Type B pancreatic cell (in vitro differentiated cells): ENCODE measurements around the gene GMPS. TPM values are rescaled to one million over a fixed set of nuclear protein-coding genes. Genes with fewer than 3 reads are reported as not detected.

Experiments used
- DNase-seq: peaks from one replicate; pipeline ENCODE4 v3.0.0; 2021; ENCODE audit warnings: mixed read lengths; ENCODE audit not compliant: unreplicated experiment; ENCODE audit errors: extremely low spot score
- H3K27ac Mint-ChIP-seq: 2 replicates; pipeline ENCODE4 v1.8.0; 2021; ENCODE audit warnings: mild to moderate bottlenecking, mixed read lengths
- H3K27me3 Mint-ChIP-seq: 2 replicates; pipeline ENCODE4 v1.8.0; 2021; ENCODE audit warnings: mixed read lengths
- H3K36me3 Mint-ChIP-seq: 2 replicates; pipeline ENCODE4 v1.8.0; 2021; ENCODE audit warnings: mixed read lengths
- H3K4me1 Mint-ChIP-seq: one replicate; pipeline ENCODE4 v1.8.0; 2021; ENCODE audit warnings: mixed read lengths; ENCODE audit not compliant: unreplicated experiment
- H3K4me3 Mint-ChIP-seq: 2 replicates; pipeline ENCODE4 v1.8.0; 2021; ENCODE audit warnings: mild to moderate bottlenecking, mixed read lengths
- H3K9me3 Mint-ChIP-seq: 2 replicates; pipeline ENCODE4 v1.8.0; 2021; ENCODE audit warnings: mixed read lengths
- CTCF ChIP-seq: fragments of 200-600 bp; sonication (generic); conservative IDR thresholded peaks from 2 replicates; pipeline ENCODE4 v1.5.0; 2021; ENCODE audit warnings: antibody characterized with exemption, mild to moderate bottlenecking
- total RNA-seq: library from RNA; stranded (reverse); gene quantifications from 2 replicates; pipeline ENCODE4 v1.2.1, GENCODE V29; 2021; ENCODE audit warnings: low replicate concordance

The GMPS gene
- total RNA-seq, 1 donor from 2014 or later: 90.4 TPM

DNA sequence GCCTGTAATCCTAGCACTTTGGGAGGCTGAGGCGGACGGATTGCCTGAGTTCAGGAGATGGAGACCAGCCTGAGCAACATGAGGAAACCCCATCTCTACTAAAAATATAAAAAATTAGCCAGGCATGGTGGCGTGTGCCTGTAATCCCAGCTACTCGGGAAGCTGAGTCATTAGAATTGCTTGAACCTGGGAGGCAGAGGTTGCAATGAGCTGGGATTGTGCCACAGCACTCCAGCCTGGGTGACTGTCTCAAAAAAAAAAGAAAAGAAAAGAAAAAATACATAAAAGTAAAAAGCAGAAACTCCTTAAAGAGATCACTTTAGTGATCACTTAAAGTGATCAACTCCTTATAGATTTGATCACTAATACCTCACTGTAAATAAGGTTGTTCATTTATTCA, 78.0 kb downstream of the GMPS start:
- no peak for TF ChIP-seq CTCF
- H3K9me3 Mint-ChIP-seq: peaks cover 4% of the 10 kb centered on the region
- no peak for DNase-seq
- peaks cover 11% of the 10 kb centered on the region for H3K36me3 Mint-ChIP-seq
- H3K27ac Mint-ChIP-seq: no peak overlapping the region
- no peaks in the 10 kb centered on the region for H3K27me3 Mint-ChIP-seq
- no peaks in the 10 kb centered on the region for H3K4me1 Mint-ChIP-seq
- no peak overlapping the region for H3K4me3 Mint-ChIP-seq

GRCh38 chr3:155949453-155950217, 79.2 kb downstream of the GMPS start:
- Mint-ChIP-seq H3K9me3 (peaks cover 4% of the 10 kb centered on the region), H3K27ac (no peak overlapping the region), H3K4me1 (no peaks in the 10 kb centered on the region), H3K4me3 (no peak overlapping the region), H3K27me3 (no peaks in the 10 kb centered on the region), H3K36me3 (peaks cover 9% of the 10 kb centered on the region)
- TF ChIP-seq CTCF: no peak
- DNase-seq: no peak

DNA sequence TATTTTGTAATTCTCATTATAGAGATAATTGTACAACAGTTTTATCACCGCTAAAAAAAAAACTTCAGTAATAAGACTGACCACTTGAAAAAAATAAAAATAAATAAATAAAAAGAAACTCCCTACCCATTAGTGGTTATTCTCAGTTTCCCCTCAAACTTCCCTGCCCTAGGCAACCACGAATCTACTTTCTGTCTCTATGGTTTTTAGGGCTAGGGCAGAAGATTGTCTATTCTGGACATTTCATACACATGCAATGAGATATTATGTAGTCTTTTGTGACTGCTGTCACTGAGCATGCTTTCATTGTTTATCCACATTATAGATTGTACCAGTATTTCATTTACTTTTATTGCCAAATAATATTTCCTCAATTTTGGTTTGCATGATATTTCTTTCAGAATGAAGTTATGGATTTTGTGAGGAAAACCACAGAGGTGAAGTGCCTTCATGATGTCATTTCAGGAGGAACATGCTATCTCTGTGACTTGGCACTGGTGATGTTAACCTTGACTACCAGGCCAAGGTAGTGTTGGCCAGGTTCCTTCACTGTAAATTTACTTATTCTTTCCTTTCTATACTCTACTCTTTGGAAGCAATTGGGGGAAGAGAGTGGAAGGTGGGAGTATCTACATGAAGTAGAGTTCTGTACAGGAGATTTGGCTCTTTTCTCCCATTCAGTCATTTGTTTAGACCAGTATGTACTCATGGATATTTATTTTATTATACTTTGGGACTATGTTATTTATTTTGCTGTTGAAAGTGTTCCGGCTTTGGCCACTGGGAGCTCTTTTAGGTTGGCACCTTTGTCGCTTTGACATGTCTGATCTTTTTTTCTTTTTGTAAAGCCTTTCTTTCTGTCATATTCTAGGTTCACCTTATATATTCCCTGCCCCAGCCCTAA, 86.3 kb downstream of the GMPS start:
- H3K36me3 Mint-ChIP-seq: peaks cover 4% of the 10 kb centered on the region
- no peak for DNase-seq
- H3K27me3 Mint-ChIP-seq: no peaks in the 10 kb centered on the region
- H3K4me3 Mint-ChIP-seq: no peak overlapping the region
- no peak overlapping the region for H3K27ac Mint-ChIP-seq
- no peaks in the 10 kb centered on the region for H3K9me3 Mint-ChIP-seq
- no peaks in the 10 kb centered on the region for H3K4me1 Mint-ChIP-seq
- TF ChIP-seq CTCF: no peak

DNA sequence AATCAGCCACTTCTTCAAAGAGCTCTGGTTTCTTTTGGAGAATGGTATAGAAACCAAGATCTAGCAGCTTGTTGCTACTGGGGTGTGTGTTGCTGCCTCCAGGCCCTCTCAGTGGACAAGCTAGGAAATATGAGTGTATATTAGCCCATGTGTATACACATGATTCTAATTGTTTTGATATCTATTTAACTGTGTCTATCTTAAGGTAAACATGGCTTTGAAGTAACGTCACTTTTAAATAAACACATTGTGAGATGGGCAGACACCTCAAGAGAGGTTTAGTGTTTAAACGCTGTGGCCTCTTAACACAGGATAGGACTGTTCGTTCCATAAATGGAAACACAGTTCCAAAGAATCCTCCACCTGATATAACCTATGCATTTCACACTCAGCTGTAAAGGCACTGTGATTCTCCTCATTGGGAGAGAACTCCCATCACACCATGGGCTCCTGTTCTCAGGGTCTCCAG, 87.0 kb downstream of the GMPS start:
- no peaks in the 10 kb centered on the region for H3K36me3 Mint-ChIP-seq
- no peak for TF ChIP-seq CTCF
- H3K9me3 Mint-ChIP-seq: no peaks in the 10 kb centered on the region
- H3K27ac Mint-ChIP-seq: no peak overlapping the region
- no peak for DNase-seq
- H3K4me3 Mint-ChIP-seq: no peak overlapping the region
- no peaks in the 10 kb centered on the region for H3K27me3 Mint-ChIP-seq
- H3K4me1 Mint-ChIP-seq: no peaks in the 10 kb centered on the region

DNA sequence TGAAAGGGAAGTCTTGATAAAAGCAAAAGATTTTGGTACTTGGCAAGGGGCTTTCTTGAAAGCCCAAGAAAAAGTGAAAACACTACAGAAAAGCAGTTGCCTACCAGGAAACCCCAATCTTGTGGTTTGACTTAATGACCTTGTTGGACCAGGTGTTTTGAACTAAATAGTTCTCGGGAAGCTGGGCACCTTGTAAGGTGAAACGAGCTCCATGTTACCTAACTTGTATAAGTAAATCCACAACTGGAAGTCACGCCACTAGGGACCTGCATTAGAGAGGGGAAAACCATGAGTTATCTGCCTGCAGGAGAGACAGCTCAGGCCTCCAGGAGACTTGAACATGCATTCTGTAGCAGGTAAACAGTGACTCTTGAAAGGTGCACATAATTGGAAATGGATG, 88.2 kb downstream of the GMPS start:
- no peak overlapping the region for H3K4me3 Mint-ChIP-seq
- no peaks in the 10 kb centered on the region for H3K27me3 Mint-ChIP-seq
- no peak overlapping the region for H3K27ac Mint-ChIP-seq
- no peaks in the 10 kb centered on the region for H3K9me3 Mint-ChIP-seq
- H3K36me3 Mint-ChIP-seq: no peaks in the 10 kb centered on the region
- no peaks in the 10 kb centered on the region for H3K4me1 Mint-ChIP-seq
- DNase-seq: no peak
- TF ChIP-seq CTCF: no peak
